Mesendoderm (in vitro differentiated cells): ENCODE data around the gene MAP4K2.

Experiments used
- DNase-seq: peaks from one replicate; pipeline ENCODE4 v3.0.0; 2013
- H2AK5ac ChIP-seq: 2 replicates; pipeline ENCODE4 v1.6.1; 2013; ENCODE audit warnings: low read length, inconsistent platforms
- H2BK120ac ChIP-seq: 2 replicates; pipeline ENCODE4 v1.6.1; 2013; ENCODE audit warnings: low read depth, mild to moderate bottlenecking, low read length, moderate library complexity, mixed read lengths
- H2BK15ac ChIP-seq: replicated peaks from 2 replicates; pipeline ENCODE4 v1.6.1; 2013; ENCODE audit warnings: low read depth, mild to moderate bottlenecking, moderate library complexity
- H2BK5ac ChIP-seq: 2 replicates; pipeline ENCODE4 v1.6.1; 2013; ENCODE audit warnings: low read length, inconsistent platforms
- H3K18ac ChIP-seq: 2 replicates; pipeline ENCODE4 v1.6.1; 2013; ENCODE audit warnings: mild to moderate bottlenecking, low read length, mixed read lengths
- H3K23ac ChIP-seq: one replicate; pipeline ENCODE4 v1.6.1; 2013; ENCODE audit warnings: low read length
- H3K27ac ChIP-seq: 2 replicates; pipeline ENCODE4 v1.5.1; 2013; ENCODE audit warnings: low read depth, mild to moderate bottlenecking, inconsistent platforms, low read length, moderate library complexity
- H3K27me3 ChIP-seq: 2 replicates; pipeline ENCODE4 v1.6.1; 2013; ENCODE audit warnings: low read length, control low read depth, mild to moderate bottlenecking, inconsistent platforms; ENCODE audit not compliant: insufficient read depth, poor library complexity
- H3K36me3 ChIP-seq: 2 replicates; pipeline ENCODE4 v1.6.1; 2013; ENCODE audit warnings: low read length, inconsistent platforms; ENCODE audit not compliant: control insufficient read depth, insufficient read depth
- H3K4ac ChIP-seq: one replicate; pipeline ENCODE4 v1.6.1; 2013; ENCODE audit warnings: low read depth, mild to moderate bottlenecking, low read length, moderate library complexity
- H3K4me1 ChIP-seq: 2 replicates; pipeline ENCODE4 v1.6.1; 2013; ENCODE audit warnings: low read depth, low read length, inconsistent platforms; ENCODE audit not compliant: control insufficient read depth
- H3K4me2 ChIP-seq: 2 replicates; pipeline ENCODE4 v1.6.1; 2013; ENCODE audit warnings: low read length
- H3K4me3 ChIP-seq: 2 replicates; pipeline ENCODE4 v1.5.1; 2013; ENCODE audit warnings: mild to moderate bottlenecking, low read length
- H3K56ac ChIP-seq: one replicate; pipeline ENCODE4 v1.6.1; 2013; ENCODE audit warnings: low read length
- H3K79me1 ChIP-seq: 2 replicates; pipeline ENCODE4 v1.6.1; 2013; ENCODE audit warnings: low read length, inconsistent platforms
- H3K79me2 ChIP-seq: 2 replicates; pipeline ENCODE4 v1.6.1; 2013; ENCODE audit warnings: mild to moderate bottlenecking, low read length; ENCODE audit not compliant: control insufficient read depth, insufficient read depth
- H3K9ac ChIP-seq: 2 replicates; pipeline ENCODE4 v1.6.1; 2013; ENCODE audit warnings: low read length, inconsistent platforms
- H4K5ac ChIP-seq: one replicate; pipeline ENCODE4 v1.6.1; 2013; ENCODE audit warnings: low read length
- H4K8ac ChIP-seq: one replicate; pipeline ENCODE4 v1.6.1; 2013; ENCODE audit warnings: low read depth, mild to moderate bottlenecking, control low read depth, low read length, moderate library complexity
- WGBS: extraction: QIAGEN DNeasy Blood & Tissue Kit; methylation state at CpG from one replicate; pipeline ENCODE4 v1.1.7; 2013; ENCODE audit warnings: low lambda C conversion rate, missing lambda C conversion rate; ENCODE audit not compliant: insufficient coverage; ENCODE audit errors: extremely low coverage; 5-methylcytosine and 5-hydroxymethylcytosine counted together

Gene MAP4K2

DNA sequence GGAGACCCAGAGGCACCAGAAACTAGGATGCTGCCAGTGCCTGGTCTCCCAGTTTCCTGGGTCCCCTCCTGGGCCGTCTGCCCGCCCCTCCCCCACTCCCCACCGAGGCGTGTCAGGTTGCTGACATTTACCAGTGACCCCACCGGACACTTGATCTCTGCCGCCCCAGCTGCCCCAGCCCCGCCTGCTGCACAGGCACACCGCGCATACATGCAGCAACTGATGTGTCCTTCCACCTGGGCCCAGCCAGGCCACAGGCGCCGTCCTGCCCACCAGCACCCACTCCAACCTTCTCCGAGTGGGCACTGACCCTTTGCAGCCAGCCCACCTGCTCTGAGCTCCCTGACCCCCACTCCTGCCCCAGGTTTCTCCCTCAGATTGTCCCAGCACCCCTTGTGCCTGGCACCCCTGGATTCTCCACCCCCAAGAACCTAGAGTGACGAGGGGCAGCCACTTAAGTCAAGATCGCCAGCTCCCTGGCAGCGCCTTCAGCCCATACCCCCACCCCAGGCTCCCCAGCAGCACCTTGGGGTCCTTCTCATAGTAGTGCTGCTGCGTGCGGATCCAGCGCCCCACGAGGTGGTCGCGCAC lies 43.8 kb downstream of the MAP4K2 start:
- H2BK5ac ChIP-seq = no peak overlapping the region
- H3K4me1 ChIP-seq = peaks cover 4% of the 10 kb centered on the region
- H2AK5ac ChIP-seq = no peak overlapping the region
- H3K27me3 ChIP-seq = no peaks in the 10 kb centered on the region
- H2BK120ac ChIP-seq = no peak overlapping the region
- no peak overlapping the region for H2BK15ac ChIP-seq
- H4K5ac ChIP-seq = no peak overlapping the region
- H4K8ac ChIP-seq = no peak overlapping the region
- no peak overlapping the region for H3K4ac ChIP-seq
- WGBS = no CpG with 5 or more reads among the region's 21 CpGs
- no peak overlapping the region for H3K18ac ChIP-seq
- H3K36me3 ChIP-seq = peaks cover 8% of the 10 kb centered on the region
- no peak overlapping the region for H3K27ac ChIP-seq
- no peak overlapping the region for H3K4me2 ChIP-seq
- no peak overlapping the region for H3K23ac ChIP-seq
- H3K79me1 ChIP-seq = no peaks in the 10 kb centered on the region
- no peak for DNase-seq
- peak overlapping the region; percentile 49 for H3K56ac ChIP-seq
- H3K4me3 ChIP-seq = no peak overlapping the region
- no peak overlapping the region for H3K9ac ChIP-seq
- H3K79me2 ChIP-seq = no peaks in the 10 kb centered on the region

GRCh38 chr11:64758330-64759079 lies 44.5 kb downstream of the MAP4K2 start:
- Histone ChIP-seq H3K4me1 (peaks cover 4% of the 10 kb centered on the region), H2BK120ac (no peak overlapping the region), H4K8ac (no peak overlapping the region), H3K79me1 (no peaks in the 10 kb centered on the region), H2AK5ac (no peak overlapping the region), H3K4me3 (no peak overlapping the region), H3K79me2 (no peaks in the 10 kb centered on the region), H2BK15ac (no peak overlapping the region), H3K4ac (no peak overlapping the region), H3K23ac (no peak overlapping the region), H3K4me2 (no peak overlapping the region), H4K5ac (no peak overlapping the region), H2BK5ac (no peak overlapping the region), H3K36me3 (peaks cover 5% of the 10 kb centered on the region), H3K56ac (no peak overlapping the region), H3K27me3 (no peaks in the 10 kb centered on the region), H3K9ac (no peak overlapping the region), H3K27ac (no peak overlapping the region), H3K18ac (no peak overlapping the region)
- no peak for DNase-seq
- WGBS = no CpG with 5 or more reads among the region's 15 CpGs

DNA sequence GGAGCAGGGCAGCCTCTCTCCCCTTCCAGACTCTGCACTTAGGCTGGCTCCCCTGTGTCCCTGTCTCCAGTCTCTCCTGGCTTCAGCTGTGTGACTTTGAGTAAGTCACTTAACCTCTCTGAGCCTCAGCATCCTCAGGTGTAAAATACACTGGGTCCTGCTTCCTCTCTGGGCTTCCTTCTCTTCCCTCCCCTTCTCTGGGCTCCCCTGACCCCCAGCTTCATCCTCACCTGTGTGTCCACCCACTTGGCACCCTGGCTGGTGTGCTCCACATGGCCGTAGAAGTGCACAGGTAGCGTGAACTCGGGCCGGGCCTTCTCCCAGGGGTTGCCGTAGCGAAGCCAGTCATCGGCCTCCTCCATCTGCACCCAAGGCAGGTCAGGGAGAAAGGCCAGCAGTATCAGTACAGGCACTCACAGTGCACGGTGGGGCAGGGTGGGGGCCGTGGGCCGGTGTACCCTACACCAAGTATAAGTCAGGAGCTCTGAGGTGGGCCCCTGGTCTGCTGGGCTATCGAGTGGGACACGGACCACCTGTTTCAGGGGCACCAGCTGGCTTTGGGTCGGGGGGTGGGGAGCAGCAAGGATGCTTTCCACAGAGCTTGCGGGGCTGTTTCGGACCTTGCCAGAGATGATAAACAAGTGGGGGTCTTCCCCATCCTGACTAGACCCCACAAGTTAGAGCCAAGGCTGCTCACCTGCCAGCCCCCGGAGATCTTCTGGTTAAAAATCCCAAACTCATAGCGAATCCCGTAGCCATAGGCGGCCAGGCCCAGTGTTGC lies 45.3 kb downstream of the MAP4K2 start:
- Histone ChIP-seq H2BK15ac (no peak overlapping the region), H3K36me3 (no peaks in the 10 kb centered on the region), H2BK120ac (no peak overlapping the region), H3K4me3 (no peak overlapping the region), H3K23ac (no peak overlapping the region), H3K79me2 (no peaks in the 10 kb centered on the region), H3K27ac (no peak overlapping the region), H3K79me1 (no peaks in the 10 kb centered on the region), H2BK5ac (no peak overlapping the region), H3K4me2 (no peak overlapping the region), H4K5ac (no peak overlapping the region), H3K4ac (no peak overlapping the region), H3K27me3 (no peaks in the 10 kb centered on the region), H3K4me1 (peaks cover 4% of the 10 kb centered on the region), H3K18ac (no peak overlapping the region), H2AK5ac (no peak overlapping the region), H4K8ac (no peak overlapping the region), H3K56ac (no peak overlapping the region), H3K9ac (no peak overlapping the region)
- DNase-seq = no peak
- WGBS = no CpG with 5 or more reads among the region's 19 CpGs

DNA sequence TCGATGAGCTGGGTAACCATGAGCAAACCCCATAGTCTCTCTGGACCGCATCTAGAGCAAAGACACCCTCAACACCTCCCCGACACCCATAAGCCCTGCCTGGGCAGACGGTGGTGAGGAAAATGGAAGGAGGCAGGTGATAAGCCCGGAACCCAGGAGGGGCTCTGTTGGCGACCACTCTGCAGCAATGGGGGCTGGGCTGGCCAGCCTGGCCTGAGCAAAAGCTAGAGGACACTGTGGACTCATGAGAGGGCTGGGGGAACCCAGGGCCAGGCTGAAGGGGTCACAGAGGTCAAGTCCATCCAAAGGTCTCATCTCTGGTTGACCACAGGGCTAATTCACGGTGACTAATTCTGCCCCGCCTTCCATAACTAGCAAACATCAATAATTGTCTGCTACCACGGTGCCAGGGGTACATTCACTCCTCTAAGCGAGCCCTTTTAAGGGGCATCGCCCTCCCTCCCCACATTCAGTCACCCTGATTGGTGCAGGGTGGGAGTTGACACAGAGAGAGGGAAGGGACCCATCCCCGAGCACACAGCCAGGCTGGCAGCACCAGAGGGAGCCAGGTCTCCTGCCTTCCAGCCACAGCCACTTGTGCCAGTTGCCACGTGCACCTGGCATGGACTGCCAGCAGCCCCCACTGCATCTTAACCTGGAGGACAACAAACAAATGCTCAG lies 47.2 kb downstream of the MAP4K2 start:
- Histone ChIP-seq H3K9ac (no peak overlapping the region), H2BK5ac (no peak overlapping the region), H3K27me3 (no peaks in the 10 kb centered on the region), H3K4me2 (no peak overlapping the region), H4K5ac (no peak overlapping the region), H3K4ac (no peak overlapping the region), H3K36me3 (no peaks in the 10 kb centered on the region), H3K4me3 (no peak overlapping the region), H3K4me1 (peaks cover 4% of the 10 kb centered on the region), H3K79me1 (no peaks in the 10 kb centered on the region), H2BK15ac (no peak overlapping the region), H3K18ac (no peak overlapping the region), H3K79me2 (no peaks in the 10 kb centered on the region), H3K23ac (no peak overlapping the region), H2BK120ac (no peak overlapping the region), H2AK5ac (no peak overlapping the region), H3K27ac (no peak overlapping the region), H3K56ac (no peak overlapping the region), H4K8ac (no peak overlapping the region)
- WGBS = no CpG with 5 or more reads among the region's 13 CpGs
- DNase-seq = no peak

GRCh38 chr11:64754919-64755662 lies 47.9 kb downstream of the MAP4K2 start:
- Histone ChIP-seq H2BK5ac (no peak overlapping the region), H2BK15ac (no peak overlapping the region), H3K9ac (no peak overlapping the region), H3K4me3 (no peak overlapping the region), H4K8ac (no peak overlapping the region), H3K23ac (no peak overlapping the region), H3K27ac (no peak overlapping the region), H3K4me2 (no peak overlapping the region), H3K56ac (no peak overlapping the region), H3K4ac (no peak overlapping the region), H3K27me3 (no peaks in the 10 kb centered on the region), H4K5ac (no peak overlapping the region), H2AK5ac (no peak overlapping the region), H3K4me1 (peaks cover 3% of the 10 kb centered on the region), H3K79me2 (no peaks in the 10 kb centered on the region), H3K36me3 (no peaks in the 10 kb centered on the region), H2BK120ac (no peak overlapping the region), H3K18ac (no peak overlapping the region), H3K79me1 (no peaks in the 10 kb centered on the region)
- no peak for DNase-seq
- no CpG with 5 or more reads among the region's 21 CpGs for WGBS
